GM20431 (cell line): Measurements from ENCODE around the gene WDFY3.

Experiments used
- in situ Hi-C: fragments of 300-500 bp; cut with MseI, MboI; formaldehyde crosslinking; loops from one replicate; pipeline ENCODE4 v1.15.0; 2020; ENCODE audit warnings: low sequenced_read_pairs; ENCODE audit not compliant: unreplicated experiment

The WDFY3 gene

DNA sequence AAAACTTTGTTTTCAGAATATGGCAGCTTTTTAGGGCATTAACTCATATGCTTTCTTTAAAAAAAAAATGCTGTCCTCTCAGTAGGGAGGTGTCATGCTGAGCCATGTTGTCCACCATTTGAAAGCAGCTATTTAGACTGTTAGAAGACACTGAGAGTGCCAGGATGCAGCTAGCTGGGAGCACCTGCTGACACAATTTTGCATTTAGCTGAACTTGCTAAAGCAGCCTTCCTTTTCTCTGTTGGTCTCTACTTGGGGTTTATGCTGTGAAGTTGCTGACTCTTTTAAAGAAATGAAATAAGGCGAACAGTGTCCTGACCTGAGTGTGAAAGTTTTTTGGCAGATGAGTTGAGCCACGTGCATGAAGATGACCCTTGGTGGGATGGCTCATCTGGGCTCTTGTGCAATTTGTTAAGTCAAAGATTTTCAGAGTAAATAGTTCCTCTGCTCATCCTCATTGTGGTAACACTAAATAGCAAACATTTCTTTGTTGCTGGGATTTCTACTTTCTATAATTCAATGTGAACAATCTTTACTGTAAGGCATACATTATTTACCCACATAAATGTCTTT lies 319.1 kb downstream of the WDFY3 start:
- in situ Hi-C loops: no loop called here

DNA sequence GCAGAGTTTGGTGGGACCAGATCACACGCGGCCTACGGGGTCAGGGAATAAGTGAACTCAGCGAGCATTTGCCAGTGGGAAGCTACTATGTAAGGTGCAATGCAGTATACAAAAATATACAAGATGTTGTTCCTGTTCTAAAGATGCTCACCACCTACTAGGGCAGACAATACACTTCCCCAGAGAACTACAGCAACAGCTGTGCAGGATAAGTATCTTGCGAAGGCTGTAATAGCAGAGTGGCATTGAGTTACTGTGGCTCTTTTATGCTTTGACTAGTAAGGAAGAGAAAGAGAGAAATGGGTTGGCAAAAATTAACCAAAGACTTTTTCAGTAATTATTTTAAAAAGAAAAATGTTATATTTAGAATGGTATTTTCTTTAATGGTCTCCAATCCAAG lies 322.4 kb downstream of the WDFY3 start:
- in situ Hi-C loops: no loop called here

DNA sequence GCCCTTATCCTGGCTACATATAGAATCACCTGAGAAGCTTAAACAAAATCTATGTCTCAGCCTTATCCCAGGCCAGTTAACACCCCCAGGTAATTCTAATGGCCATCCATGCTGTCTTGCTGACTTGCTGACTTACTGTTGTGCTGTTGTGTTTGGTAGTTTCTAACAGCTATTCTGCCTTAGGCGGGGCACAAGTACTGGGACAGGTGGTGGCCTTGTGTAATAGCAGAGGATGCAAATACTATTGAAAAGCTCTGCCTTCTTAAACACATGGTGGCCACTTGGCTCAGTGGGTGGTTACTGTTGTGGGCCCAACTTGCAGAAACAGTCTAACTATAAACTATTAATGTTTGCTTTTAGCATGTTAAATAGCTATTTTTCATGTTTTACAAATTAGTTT lies 327.3 kb downstream of the WDFY3 start:
- in situ Hi-C loops: no loop called here

DNA sequence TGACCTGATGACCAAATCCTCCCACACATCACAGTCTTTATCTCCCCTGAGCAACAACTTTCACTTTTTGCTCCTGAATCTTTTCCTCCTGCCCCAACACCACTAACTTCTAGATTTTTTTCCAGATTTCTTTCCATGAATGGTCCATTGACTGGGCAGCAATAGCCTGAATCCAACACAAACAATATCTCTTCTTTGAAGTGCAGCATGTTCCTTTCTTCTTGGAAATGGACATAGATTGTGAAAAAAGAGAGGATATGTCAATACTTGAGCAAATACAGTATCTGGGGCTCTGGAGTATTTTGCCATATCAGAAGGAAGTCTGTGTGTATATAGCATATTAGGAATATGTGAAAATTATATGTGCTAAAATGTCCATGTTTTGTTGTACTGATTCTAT lies 328.4 kb downstream of the WDFY3 start:
- in situ Hi-C loops: no loop called here

DNA sequence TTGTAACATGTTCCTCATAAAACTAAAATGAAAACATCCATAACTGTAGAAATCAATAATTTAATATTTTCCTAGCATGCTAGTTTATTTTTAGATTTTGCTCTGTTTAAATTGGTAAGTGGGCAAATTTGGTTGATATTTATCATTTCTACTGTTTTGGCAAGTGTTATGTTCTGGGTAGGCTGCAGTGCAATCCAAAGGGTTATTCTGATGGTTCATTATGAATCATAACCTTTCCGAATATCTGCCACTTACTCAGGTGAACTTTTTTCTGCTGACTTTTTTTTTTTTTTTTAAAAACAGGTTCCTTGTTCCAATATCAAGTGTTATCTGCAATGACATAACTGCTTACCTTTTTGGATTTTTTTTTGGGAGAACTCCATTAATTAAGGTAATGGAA lies 331.5 kb downstream of the WDFY3 start:
- in situ Hi-C loops: no loop called here

DNA sequence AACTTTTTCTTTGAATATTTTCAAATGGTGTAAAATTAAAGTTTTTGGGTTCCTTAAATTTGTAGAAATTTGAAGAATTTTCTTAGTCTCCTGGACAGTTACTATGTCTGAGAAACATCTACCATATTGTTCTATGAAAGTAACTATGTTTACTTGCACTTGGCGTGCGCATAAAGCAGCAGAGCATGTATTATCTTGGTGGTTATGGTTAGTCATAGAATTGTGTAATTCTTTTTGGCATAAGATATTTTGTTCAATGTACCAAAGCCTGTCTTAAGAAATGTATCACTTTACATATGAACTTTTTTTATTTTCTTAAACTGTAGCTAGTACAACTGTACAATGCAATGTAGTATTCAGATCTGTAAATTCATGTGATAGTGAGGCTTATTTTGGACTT lies 334.4 kb downstream of the WDFY3 start:
- in situ Hi-C loops: no loop called here

DNA sequence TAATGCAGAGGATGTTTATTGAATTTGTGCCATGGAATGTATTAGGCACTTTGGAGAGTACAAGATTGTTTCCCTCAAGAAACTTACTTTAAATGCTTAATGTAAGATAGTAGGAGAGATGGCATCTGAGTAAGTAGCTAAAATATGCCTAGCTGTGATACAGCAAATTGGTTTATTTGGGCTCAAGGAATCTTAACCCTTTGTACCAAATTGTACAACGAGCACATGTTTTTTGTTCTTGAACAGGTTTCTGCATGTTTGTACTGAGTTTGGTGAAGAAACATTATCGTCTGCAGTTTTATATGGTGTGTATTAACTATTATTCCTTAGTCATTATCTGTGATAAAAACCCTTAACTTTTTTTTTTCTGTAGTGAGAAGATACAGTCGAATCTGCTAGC lies 334.9 kb downstream of the WDFY3 start:
- in situ Hi-C loops: no loop called here

DNA sequence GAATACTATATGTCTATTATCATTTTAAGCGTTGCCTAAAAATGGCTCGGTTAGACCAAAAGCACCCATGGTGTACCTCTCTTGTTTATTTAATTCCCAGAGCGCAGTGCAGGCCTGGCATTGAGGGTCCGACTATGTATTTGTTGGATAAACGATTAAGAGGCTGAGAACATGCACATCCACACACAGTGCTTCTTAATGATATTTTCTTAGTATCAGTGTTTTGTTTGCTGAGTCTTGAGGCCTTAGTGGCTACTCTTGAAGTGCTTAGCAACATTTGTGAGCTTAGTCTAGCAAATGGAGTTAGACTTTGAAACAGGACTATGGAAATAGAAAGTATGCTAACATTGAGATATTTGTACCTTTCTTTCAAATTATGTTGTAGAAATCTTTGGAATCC lies 339.8 kb downstream of the WDFY3 start:
- in situ Hi-C loops: no loop called here

DNA sequence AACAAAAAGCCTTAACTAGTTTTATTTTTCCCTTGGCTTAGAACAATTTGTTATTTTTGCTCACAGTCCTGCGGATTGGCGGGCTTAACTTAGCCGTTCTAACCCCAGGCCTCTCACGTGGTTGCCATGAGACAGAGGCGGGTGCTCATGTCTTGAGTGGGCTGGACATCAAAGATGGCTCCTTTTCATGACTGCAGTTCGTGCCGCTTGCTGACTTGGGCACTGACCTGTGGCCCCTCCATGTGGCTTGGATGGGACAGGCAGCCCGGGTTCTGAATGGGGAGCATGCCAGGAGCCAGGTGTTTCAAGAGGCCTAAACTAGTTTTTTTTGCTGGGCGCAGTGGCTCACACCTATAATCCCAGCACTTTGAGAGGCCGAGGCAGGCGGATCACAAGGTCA lies 342.8 kb downstream of the WDFY3 start:
- in situ Hi-C loops: no loop called here

DNA sequence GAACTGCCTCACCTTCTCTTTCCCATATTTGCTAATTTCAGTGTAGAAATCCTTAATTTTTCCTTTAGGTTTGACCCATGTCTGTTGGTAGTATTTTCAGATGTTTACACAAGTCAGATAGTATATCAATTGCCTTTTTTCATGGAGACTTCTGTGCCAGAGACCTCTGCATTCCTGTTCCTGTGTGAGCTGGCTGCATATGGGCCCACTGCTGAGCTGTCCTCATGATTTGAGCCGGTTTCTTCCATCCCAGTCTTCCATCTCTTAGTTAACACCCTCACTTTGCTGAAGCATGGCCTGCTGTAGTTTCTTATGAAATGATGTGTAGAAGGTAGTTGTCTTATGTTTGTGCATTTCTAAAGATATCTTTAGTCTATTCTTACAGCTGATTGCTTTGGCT lies 343.5 kb downstream of the WDFY3 start:
- in situ Hi-C loops: no loop called here
